ENCODE results near the gene SND1. TPM values are rescaled to one million over a fixed set of nuclear protein-coding genes. Genes with fewer than 3 reads are reported as not detected.

Gene SND1
- total RNA-seq, 2 donors from 2014 or later, result 146 to 155 TPM

- peak overlapping the region in 1 of 4 donors; percentile 27 for H3K27ac ChIP-seq
These were observed 206.3 kb downstream of the SND1 start for GRCh38 chr7:127858091-127858914.

GRCh38 chr7:127858915-127859189 is 206.9 kb downstream of the SND1 start:
- H3K36me3 ChIP-seq (replicated peaks in 1 of 2; ENCODE audit: insufficient read depth in 1 of 2, low read depth in 2 of 2), result no peaks in the 10 kb centered on the region
- peaks cover 21% of the 10 kb centered on the region for H3K4me1 ChIP-seq
- no peak overlapping the region for H3K27ac ChIP-seq
- ATAC-seq (no peak), DNase-seq (no peak)
- no peaks in the 10 kb centered on the region for H3K9me3 ChIP-seq
- WGBS, 2 donors, result 46 to 58% methylated on average over 1 of the region's 1 CpG
- intact Hi-C loops (cut with DNase I), result no loop called here
- no peaks in the 10 kb centered on the region for H3K27me3 ChIP-seq
- TF ChIP-seq POLR2A (IDR thresholded peaks at IDR 0.05), result no peak
- TF ChIP-seq CTCF (IDR thresholded peaks at IDR 0.05), result no peak
- H3K4me3 ChIP-seq, result no peak overlapping the region

More at GRCh38 chr7:127858091-127858914, 206.3 kb downstream of the SND1 start:
- Histone ChIP-seq H3K4me1 (peaks cover 21% of the 10 kb centered on the region), H3K9me3 (no peaks in the 10 kb centered on the region), H3K4me3 (no peak overlapping the region), H3K27me3 (no peaks in the 10 kb centered on the region), H3K36me3 (replicated peaks in 1 of 2; ENCODE audit: insufficient read depth in 1 of 2, low read depth in 2 of 2) (no peaks in the 10 kb centered on the region)
- peak in 3 of 4 donors; percentile 10 to 29 (median 25) for DNase-seq
- no peak for TF ChIP-seq POLR2A (IDR thresholded peaks at IDR 0.05)
- TF ChIP-seq CTCF (IDR thresholded peaks at IDR 0.05), result no peak
- peak; percentile 36 for ATAC-seq
- 82 to 91% methylated on average over 13 to 14 of the region's 14 CpGs for WGBS, 2 donors
- intact Hi-C loops (cut with DNase I), result no loop called here

GRCh38 chr7:127859330-127859729 is 207.3 kb downstream of the SND1 start:
- Histone ChIP-seq H3K4me1 (peaks cover 21% of the 10 kb centered on the region), H3K4me3 (no peak overlapping the region), H3K27me3 (no peaks in the 10 kb centered on the region), H3K9me3 (no peaks in the 10 kb centered on the region), H3K36me3 (replicated peaks in 1 of 2; ENCODE audit: insufficient read depth in 1 of 2, low read depth in 2 of 2) (no peaks in the 10 kb centered on the region), H3K27ac (no peak overlapping the region)
- no peak for DNase-seq
- no peak for TF ChIP-seq CTCF (IDR thresholded peaks at IDR 0.05)
- TF ChIP-seq POLR2A (IDR thresholded peaks at IDR 0.05), result no peak
- 0% methylated on average over 1 of the region's 1 CpG for WGBS, 2 donors
- ATAC-seq, result peak; percentile 46
- intact Hi-C loops (cut with DNase I), result no loop called here

GRCh38 chr7:127862525-127862924 is 210.5 kb downstream of the SND1 start:
- no peak for ATAC-seq
- Histone ChIP-seq H3K27me3 (no peaks in the 10 kb centered on the region), H3K4me1 (peaks cover 31% of the 10 kb centered on the region), H3K4me3 (no peak overlapping the region), H3K27ac (no peak overlapping the region), H3K36me3 (replicated peaks in 1 of 2; ENCODE audit: insufficient read depth in 1 of 2, low read depth in 2 of 2) (no peaks in the 10 kb centered on the region), H3K9me3 (no peaks in the 10 kb centered on the region)
- intact Hi-C loops (cut with DNase I), result no loop called here
- TF ChIP-seq CTCF (IDR thresholded peaks at IDR 0.05) (no peak), POLR2A (IDR thresholded peaks at IDR 0.05) (no peak)
- 67 to 68% methylated on average over 5 of the region's 5 CpGs for WGBS, 2 donors
- no peak for DNase-seq

GRCh38 chr7:127863082-127863481 is 211.1 kb downstream of the SND1 start:
- H3K4me1 ChIP-seq, result peaks cover 28% of the 10 kb centered on the region
- DNase-seq (no peak), ATAC-seq (no peak)
- intact Hi-C loops (cut with DNase I), result no loop called here
- H3K9me3 ChIP-seq, result no peaks in the 10 kb centered on the region
- H3K27me3 ChIP-seq, result no peaks in the 10 kb centered on the region
- no peak overlapping the region for H3K4me3 ChIP-seq
- H3K36me3 ChIP-seq (replicated peaks in 1 of 2; ENCODE audit: insufficient read depth in 1 of 2, low read depth in 2 of 2), result no peaks in the 10 kb centered on the region
- WGBS, 2 donors, result 96 to 97% methylated on average over 3 of the region's 3 CpGs
- TF ChIP-seq POLR2A (IDR thresholded peaks at IDR 0.05) (no peak), CTCF (IDR thresholded peaks at IDR 0.05) (no peak)
- no peak overlapping the region for H3K27ac ChIP-seq

Data from body of pancreas (tissue), 4 donors.